HT-29 (cell line): Measurements from ENCODE around the gene LTC4S. TPM values are rescaled to one million over a fixed set of nuclear protein-coding genes. Genes with fewer than 3 reads are reported as not detected.
"Not testable (repeated sequence)": the region's sequence is repeated elsewhere in the genome, so short reads cannot be mapped to it uniquely, and the experiment has no call there.

Experiments
- DNase-seq: peaks from one replicate; pipeline ENCODE4 v3.0.0-alpha.2; 2015; ENCODE audit warnings: low spot score
- total RNA-seq: library from RNA; depleted of rRNA; stranded (reverse); fragments of >200 nt; shearing (Covaris generic); gene quantifications from 2 replicates; pipeline ENCODE4 v1.2.3, GENCODE V29; 2014; rRNA removed

Gene LTC4S, protein sequence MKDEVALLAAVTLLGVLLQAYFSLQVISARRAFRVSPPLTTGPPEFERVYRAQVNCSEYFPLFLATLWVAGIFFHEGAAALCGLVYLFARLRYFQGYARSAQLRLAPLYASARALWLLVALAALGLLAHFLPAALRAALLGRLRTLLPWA
- total RNA-seq: not detected in 2 replicates

DNA sequence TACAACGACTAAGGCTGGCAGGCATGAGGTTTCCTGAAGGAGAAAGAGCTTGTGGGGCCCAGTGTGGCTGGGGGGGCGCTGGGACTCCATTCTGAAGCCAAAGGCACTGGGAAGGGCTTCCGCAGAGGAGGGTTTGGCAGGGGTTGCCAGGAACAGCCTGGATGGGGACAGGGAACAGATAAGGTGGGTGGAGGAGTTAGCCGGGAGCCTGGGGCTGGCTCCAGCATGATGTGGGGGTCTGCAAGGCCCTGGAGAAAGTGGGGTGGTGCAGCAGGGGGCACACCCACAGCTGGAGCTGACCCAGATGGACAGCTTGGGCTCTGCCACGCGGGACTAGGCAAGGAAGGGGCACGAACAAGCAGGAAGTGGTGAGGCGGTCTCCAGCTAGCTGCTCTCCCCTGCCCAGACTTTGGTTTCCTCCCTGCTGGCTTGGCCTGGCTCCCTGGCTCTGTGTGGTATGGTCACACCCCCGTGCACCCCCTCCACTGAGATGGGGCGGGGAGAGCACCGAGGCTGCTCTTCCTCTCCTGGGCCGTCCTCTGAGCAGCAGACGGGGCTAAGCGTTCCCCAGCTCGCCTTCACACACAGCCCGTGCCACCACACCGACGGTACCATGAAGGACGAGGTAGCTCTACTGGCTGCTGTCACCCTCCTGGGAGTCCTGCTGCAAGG lies at the start of gene LTC4S:
Gene LTC4S, plus strand, starts transcription at position 519 of the 672 bp plus-strand sequence. Its CDS starts 95 bp downstream, at position 614.
- DNase-seq: no peak

GRCh38 chr5:179744106-179744505 lies 49.7 kb upstream of the LTC4S start:
- not testable (repeated sequence) for DNase-seq

DNA sequence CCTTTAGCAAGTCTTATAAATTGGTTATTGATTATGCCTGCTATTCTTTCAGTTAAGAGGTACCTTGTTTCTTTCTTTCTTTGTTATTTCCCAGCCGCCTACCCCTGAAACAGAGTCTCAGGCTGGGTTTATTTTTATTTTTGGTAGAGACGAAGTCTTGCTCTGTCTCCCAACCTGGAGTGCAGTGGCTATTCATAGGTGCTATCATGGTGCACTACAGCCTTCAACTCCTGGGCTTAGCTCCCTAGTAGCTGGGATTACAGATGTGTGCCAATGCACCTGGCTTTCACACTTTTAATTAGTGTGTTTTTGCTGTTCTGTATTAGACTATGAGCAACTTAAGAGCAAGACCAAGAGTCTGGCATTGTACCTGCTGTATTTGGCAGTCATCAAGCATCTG lies 46.9 kb upstream of the LTC4S start:
- DNase-seq: no peak

DNA sequence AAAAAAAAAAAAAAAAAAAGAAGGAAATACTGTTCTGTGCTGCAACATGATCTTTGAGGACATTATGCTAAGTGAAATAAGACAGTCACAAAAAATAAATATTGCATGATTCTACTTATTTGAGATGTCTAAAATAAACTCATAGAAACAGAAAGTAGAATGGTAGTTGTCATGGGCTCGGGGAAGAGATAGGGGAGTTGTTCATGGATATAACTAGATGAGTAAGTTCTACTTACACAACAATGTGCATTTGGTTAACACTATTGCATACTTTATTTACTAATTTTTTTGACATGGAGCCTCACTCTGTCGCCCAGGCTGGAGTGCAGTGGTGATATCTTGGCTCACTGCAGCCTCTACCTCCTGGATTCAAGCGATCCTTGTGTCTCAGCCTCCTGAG lies 46.0 kb upstream of the LTC4S start:
- no peak for DNase-seq

DNA sequence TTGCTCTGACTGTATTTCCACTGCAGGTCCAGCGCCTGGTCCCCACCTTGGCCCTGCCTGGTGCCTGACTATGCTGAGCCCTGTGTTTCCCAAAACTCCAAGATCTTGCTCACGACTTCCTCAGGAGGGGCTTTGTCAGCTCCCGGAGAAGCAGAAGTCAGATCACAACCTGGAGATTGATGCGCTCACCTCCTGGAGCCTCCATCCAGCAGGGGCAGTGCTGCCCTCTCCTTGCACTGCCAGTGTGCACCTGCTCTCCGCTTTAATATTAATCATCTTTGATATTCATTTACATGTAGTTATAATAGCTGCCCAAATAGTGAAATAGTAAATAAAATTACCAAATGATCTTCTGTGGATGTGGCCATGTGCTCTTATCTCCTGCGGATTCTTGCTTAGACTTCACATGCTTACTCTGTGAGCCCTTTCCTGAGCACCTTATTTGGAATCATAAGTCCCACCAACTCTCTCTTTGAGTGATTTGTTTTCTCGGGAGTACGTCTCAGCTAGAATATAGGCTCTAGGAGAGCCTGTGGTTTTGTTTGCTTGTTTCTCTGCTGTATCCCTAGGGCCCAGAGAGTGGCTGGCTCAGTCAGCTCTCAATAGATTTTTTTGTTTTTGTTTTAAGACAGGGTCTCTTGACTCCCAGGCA lies 43.8 kb upstream of the LTC4S start:
- DNase-seq: no peak

GRCh38 chr5:179753971-179754370 lies 39.8 kb upstream of the LTC4S start:
- DNase-seq: no peak

DNA sequence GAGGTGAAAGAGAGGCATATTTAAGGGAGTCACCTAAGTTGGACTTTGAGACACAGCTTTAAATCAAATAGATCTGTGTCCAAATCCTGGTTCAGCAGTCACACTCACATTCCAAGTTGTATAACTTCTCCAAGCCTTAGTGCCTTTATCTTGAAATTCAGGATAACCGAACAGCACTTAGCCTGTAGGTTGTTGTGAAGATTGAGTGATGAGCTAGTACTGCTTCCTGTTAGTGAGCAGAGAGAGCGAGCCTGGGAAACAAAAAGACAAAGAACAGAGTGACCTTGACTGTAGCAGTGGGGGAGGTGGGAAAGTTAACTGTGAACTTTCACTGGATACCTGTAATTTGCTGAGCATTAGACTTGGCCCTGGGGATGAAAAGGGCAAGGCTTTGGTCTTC lies 38.8 kb upstream of the LTC4S start:
- no peak for DNase-seq

- DNase-seq: no peak
Observed at GRCh38 chr5:179758955-179759354, 34.8 kb upstream of the LTC4S start.

DNA sequence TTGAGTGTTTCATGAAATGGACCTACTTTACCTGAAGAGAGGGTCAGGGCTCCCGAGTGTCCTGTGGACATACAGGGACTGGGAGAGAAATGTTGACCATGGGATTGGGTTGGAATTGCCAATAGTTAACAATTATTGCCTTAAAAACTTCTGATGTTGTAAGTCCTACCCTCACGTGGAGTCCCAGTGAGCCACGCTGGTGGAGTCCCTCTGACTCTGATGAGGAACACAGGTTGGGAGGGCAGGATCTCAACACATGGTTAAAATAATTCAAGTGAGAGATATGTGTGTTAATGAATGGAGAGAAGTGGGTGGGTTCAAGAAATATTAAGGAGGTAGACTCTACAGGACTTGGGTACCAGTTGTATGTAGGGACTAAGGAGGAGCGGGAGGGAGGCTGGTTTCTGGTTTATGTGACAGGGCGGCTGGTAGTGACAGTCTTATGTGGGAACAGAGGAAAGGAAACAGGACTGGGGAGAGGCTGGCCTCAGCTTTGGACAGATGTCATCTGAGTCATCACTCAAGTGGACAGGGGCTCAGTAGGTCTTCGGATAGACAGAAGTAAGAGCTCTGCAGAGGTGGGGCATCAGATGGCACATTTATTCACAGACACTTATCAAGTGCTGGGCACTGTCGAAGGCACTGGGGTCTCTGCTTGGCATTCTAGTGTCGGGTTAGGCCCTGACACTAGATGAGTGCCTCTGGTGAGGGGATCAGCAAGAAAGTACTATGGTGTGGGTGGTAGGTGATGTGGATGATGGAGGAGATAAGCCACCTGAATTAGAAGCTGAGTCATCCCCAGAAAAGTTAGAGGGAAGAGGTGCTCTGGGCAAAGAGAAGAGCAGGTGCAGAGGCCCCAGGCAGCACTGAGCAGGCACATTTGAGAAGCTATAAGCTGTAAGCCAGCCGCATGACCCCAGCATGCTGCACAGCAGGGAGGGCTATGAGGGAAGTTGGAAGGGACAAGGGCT lies 33.9 kb upstream of the LTC4S start:
- no peak for DNase-seq

- DNase-seq: peak; percentile 18
Observed at GRCh38 chr5:179762079-179762780, 31.6 kb upstream of the LTC4S start.

DNA sequence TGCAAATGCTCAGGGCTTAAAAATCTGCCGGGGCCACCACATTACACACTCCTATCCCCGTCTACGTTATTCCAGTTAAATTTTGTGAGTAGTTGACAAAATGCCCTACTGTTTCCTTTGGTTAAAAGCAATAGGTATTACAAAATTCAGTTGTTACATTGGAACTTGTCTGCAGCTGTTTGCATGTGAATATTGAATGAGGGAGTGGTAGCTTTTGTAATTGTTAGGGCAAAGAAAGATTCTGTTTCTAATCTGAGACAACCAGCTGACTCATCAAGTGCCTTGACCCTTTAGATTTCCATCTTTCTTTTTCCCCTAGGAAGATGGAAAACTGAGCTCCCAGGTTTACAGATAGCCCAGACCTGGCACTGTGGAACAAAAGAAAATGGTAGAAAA lies 31.0 kb upstream of the LTC4S start:
- DNase-seq: no peak

- DNase-seq: peak; percentile 83
Observed at GRCh38 chr5:179763215-179763945, 30.4 kb upstream of the LTC4S start.

- no peak for DNase-seq
Observed at GRCh38 chr5:179764056-179764455, 29.7 kb upstream of the LTC4S start.

DNA sequence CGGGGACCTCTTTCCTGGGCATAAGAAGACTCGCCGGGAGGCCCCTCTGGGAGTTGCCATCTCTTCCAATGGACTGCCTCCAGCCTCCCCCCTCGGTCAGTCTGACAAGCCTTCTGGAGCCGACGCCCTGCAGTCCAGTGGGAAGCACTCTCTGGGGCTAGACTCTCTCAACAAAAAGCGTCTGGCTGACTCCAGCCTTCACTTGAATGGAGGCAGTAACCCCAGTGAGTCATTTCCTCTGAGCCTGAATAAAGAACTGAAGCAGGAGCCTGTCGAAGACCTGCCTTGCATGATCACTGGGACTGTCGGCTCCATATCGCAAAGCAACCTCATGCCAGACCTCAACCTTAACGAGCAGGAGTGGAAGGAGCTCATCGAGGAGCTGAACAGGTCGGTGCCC lies 28.4 kb upstream of the LTC4S start:
- DNase-seq: no peak

DNA sequence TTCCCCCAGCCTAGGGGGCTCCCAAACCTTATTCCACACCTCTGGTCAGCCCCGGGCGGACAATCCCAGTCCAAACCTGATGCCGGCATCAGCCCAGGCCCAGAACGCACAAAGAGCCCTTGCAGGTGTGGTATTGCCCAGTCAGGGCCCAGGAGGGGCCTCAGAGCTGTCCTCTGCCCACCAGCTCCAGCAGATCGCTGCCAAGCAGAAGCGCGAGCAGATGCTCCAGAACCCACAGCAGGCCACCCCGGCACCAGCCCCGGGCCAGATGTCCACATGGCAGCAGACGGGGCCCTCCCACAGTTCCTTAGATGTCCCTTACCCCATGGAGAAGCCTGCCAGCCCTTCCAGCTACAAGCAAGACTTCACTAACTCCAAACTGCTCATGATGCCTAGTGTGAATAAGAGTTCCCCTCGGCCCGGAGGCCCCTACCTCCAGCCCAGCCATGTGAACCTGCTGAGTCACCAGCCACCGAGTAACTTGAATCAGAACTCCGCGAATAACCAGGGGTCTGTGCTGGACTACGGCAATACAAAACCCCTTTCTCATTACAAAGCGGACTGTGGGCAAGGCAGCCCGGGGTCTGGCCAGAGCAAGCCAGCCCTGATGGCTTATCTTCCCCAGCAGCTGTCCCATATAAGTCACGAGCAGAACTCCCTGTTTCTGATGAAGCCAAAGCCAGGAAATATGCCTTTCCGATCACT lies 27.6 kb upstream of the LTC4S start:
- no peak for DNase-seq

- DNase-seq: no peak
Observed at GRCh38 chr5:179766726-179767455, 26.9 kb upstream of the LTC4S start.

DNA sequence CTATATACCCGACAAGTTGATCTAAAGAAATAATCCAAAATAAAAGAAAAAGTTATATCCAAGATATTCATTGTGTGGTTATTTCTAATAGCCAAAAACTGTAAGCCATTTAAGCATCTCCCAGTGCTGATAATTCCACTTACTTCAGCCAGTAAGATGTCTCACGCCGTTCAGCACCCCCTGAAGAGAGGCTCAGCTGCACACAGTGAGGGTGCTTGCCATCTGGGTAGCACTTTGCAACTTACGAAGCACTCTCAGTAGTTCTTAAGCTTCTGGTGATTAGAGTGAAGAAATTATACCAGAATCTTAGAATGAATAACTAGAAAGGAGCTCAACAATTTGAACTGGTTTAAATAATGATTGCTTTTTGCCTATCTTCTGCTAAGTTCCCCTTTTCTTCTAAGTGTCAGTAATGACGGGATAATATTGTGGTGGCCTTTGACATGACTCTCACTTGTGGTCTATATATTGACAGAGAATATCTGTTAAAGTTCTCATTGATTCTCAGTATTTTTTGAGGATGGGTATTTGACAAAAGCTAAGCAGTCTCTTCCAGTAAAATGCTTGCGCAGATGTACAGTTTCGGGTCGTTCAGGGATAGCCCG lies 26.2 kb upstream of the LTC4S start:
- DNase-seq: no peak

DNA sequence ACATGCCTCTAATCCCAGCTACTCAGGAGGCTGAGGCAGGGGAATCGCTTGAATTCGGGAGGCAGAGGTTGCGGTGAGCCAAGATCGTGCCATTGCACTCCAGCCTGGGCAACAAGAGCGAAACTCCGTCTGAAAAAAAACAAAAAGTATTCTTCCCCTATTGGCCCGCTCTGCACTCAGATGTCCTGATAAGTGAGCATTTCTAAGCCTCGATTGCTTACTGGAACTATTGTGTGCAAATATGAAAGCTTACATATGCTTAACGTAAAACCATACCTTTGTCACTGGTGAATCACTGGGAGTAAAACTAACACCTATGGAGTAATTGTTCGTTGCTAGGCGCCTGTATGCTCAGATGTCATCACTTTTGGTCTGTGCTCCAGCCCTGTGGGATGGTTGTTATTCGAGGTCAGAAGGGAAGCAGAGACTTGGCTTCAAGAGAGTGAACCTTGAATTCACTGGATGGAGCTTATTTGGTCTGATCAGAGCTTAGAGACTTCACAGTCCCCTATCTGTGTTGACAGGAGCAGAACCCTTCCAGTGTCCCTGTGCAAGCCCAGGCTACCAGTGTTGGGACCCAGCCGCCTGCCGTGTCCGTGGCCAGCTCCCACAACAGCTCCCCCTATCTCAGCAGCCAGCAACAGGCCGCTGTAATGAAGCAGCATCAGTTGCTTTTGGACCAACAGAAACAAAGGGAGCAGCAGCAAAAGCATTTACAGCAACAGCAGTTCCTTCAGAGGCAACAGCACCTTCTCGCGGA lies 25.3 kb upstream of the LTC4S start:
- no peak for DNase-seq
